GM19324 (cell line): ENCODE results near the gene AGT.
"Not testable (repeated sequence)": the region's sequence is repeated elsewhere in the genome, so short reads cannot be mapped to it uniquely, and the experiment has no call there.

Experiments
- ATAC-seq: cut with Tn5 transposase; IDR thresholded peaks from one replicate; pipeline ENCODE4 v1.9.1; 2021; ENCODE audit warnings: mild to moderate bottlenecking, moderate library complexity; ENCODE audit not compliant: unreplicated experiment, low FRiP score

The AGT gene

GRCh38 chr1:230708631-230709580 lies 5.0 kb downstream of the AGT start:
- ATAC-seq: no peak

GRCh38 chr1:230707732-230708630 lies 5.9 kb downstream of the AGT start:
- ATAC-seq: no peak

- no peak for ATAC-seq
These were observed 6.8 kb downstream of the AGT start for GRCh38 chr1:230706887-230707731.

- ATAC-seq: no peak
These were observed 7.8 kb downstream of the AGT start for GRCh38 chr1:230706020-230706699.

- ATAC-seq: no peak
These were observed 8.5 kb downstream of the AGT start for GRCh38 chr1:230705289-230706019.

GRCh38 chr1:230704830-230705229 lies 9.1 kb downstream of the AGT start:
- no peak for ATAC-seq

GRCh38 chr1:230703679-230704385 lies 10.1 kb downstream of the AGT start:
- ATAC-seq: no peak

GRCh38 chr1:230702934-230703678 lies 10.8 kb downstream of the AGT start:
- ATAC-seq: no peak

GRCh38 chr1:230701895-230702768 lies 11.8 kb downstream of the AGT start:
- no peak for ATAC-seq

- no peak for ATAC-seq
These were observed 12.5 kb downstream of the AGT start for GRCh38 chr1:230701434-230701833.

- ATAC-seq: no peak
These were observed 13.8 kb downstream of the AGT start for GRCh38 chr1:230700132-230700531.

- no peak for ATAC-seq
These were observed 14.2 kb downstream of the AGT start for GRCh38 chr1:230699716-230700115.

- not testable (repeated sequence) for ATAC-seq
These were observed 15.0 kb downstream of the AGT start for GRCh38 chr1:230698964-230699363.

- ATAC-seq: no peak
These were observed 15.8 kb downstream of the AGT start for GRCh38 chr1:230698130-230698529.

GRCh38 chr1:230696722-230697437 lies 17.0 kb downstream of the AGT start:
- ATAC-seq: no peak

GRCh38 chr1:230696218-230696617 lies 17.7 kb downstream of the AGT start:
- no peak for ATAC-seq
